NCI-H1417 (cell line): Measurements from ENCODE around the gene PSPC1.

Experiments
- DNase-seq, 3 experiments: peaks; one replicate each; lab custom pipeline; 2025; lab: John Stamatoyannopoulos, UW

Gene PSPC1

DNA sequence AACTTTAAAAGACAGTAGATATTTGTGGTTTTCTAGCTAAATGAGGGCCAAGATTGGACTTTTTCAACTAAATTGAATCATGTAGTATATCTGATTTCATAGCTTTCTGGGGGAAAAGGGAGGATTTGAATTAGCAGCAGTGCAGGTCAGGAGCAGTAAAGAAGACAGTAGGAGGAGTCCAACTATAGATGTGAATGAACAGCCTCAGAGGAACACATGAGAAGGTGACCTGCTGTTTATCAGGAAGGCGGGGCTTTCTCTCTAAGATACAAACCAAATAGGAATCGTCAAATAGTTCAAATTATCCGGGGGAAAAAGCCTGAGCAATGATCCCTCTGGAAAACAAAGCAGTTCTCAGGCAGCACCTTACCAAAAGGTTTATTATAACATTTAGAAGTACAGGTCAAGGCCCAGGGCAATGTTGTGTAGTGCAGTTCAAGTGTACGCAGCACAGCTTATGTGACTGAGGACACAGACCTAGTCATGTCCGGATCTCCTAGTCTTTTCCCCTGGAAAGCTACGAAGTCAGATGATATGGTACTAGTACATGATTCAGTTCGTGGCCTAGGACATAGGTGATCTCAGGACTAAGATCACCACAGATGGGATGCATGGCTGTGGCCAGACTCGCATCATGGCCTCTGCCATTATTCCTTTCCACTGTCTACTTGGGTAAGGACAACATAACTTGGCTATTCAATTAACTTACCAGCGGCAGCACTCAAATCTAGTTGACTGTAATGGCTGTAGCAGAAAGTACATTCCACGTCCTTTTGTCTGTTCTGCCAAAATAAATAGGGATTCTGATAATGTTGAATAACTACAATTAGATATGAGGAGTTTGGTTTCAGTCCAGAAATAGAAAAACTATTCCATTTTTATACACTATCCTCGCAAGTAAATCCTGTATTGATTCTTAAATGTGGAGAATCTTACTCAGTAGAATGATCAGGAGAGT is 109.0 kb downstream of the PSPC1 start:
- no peak for DNase-seq

DNA sequence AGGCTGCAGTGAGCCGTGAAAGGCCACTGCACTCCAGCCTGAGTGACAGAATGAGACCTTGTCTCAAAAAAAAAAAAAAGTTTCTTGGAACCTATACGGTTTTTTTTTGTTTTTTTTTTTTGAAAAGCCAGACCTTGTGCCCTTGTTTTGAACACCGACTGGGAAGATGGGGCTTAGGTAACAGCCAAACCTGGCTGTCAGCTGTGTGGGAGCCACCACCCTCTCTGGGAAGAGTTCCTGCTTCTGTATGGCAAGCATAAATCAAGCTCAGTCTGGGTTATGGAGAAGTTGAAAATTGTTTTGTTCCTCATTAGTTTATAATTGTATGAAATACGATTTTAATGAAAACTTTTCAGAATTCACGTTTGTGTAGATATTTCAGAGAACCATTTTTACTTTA is 109.8 kb downstream of the PSPC1 start:
- no peak for DNase-seq

DNA sequence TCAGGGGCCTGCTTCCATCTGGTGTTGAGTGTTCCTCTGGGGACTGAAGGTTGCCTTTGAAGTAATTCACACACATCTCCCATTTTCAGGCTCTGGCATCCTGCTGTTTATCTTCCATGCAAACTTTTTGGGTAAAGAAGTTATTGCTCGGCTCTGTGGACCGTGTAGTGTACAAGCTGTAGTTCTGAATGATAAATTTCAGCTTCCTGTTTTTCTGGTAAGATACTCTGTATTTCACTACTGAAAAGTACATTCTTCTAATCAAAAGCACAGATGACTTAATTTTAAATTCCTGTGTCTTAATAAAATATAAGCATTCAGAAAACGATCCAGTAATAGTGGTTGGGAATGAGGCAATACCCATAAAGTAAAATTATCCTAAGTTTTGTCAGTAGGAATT is 112.6 kb downstream of the PSPC1 start:
- no peak for DNase-seq

DNA sequence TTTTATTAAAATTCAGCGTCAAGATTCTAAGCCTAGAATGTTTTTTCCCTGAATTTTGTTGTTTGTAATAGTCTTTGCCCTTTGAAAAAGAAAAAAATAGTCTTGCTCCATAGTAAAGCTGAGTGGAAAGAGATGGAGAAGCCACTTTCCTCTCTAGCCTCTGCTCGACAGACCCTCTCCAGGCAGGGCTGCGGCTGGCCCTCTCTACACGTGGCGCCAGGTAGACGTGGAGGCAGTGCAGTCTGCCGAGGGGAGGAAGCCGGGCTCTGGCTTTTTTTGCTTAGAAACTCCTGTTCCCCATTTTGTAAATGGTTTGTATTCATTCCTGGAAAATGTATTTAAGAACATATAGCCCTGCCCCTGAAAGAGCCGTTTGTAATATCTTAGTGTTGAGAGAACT is 114.0 kb downstream of the PSPC1 start:
- DNase-seq: no peak

- no peak for DNase-seq
Measured at GRCh38 chr13:19665427-19665859, 117.3 kb downstream of the PSPC1 start.

DNA sequence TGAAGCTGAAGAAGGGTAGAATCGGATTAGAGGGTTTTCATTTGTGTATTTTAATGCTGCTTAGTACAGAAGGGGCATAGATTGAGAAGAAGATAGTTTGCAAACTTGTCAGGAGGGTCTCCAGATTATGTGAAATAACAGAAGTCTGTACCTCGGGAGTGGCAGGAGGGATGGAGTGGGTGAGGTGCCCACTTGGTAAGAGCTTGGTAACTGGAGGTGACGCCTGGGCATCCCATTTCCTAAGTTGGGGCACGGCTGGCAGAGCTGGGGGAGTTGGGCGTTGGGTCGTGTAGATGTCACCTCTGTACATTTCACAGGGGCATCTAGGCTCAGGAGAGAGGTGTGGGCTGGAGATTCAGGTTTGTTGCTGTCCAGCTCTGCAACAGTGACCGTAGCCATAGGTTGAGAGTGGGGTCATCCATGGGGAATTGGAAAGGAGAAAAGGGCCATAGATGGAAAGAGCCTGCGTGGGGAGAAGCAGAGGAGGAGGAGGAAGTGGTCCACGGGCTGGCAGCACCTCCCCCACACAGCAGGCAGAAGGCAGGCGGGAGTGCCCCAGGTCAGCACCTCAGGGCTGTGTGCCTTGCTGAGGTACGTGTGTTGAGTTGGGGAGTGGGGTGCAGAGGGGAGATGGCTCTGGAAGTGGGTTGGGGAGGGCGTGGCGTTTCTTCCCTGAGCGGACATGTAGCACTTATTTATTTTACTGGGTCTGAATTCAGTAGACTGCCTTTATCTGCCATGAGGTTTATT is 118.1 kb downstream of the PSPC1 start:
- DNase-seq: no peak

- no peak for DNase-seq
Measured at GRCh38 chr13:19663416-19663979, 119.2 kb downstream of the PSPC1 start.

DNA sequence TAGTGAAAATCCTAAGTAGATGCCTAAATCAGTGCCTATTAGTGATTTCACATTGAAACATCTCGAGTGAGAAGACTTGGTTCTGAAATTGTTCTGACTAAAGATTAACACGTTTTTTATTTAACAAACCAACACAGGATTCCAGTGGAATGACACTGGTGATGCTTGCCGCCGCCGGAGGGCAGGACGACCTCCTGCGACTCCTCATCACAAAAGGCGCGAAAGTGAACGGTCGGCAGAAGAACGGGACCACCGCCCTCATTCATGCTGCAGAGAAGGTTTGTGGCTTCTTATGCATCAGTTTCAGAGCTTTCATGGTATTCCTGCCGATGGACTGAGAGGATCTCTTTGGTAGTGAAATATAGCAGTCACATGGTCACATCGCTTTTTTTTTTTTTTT is 121.2 kb downstream of the PSPC1 start:
- no peak for DNase-seq

- DNase-seq: no peak
Measured at GRCh38 chr13:19661126-19661525, 121.6 kb downstream of the PSPC1 start.

GRCh38 chr13:19658831-19659230 is 123.9 kb downstream of the PSPC1 start:
- no peak for DNase-seq

DNA sequence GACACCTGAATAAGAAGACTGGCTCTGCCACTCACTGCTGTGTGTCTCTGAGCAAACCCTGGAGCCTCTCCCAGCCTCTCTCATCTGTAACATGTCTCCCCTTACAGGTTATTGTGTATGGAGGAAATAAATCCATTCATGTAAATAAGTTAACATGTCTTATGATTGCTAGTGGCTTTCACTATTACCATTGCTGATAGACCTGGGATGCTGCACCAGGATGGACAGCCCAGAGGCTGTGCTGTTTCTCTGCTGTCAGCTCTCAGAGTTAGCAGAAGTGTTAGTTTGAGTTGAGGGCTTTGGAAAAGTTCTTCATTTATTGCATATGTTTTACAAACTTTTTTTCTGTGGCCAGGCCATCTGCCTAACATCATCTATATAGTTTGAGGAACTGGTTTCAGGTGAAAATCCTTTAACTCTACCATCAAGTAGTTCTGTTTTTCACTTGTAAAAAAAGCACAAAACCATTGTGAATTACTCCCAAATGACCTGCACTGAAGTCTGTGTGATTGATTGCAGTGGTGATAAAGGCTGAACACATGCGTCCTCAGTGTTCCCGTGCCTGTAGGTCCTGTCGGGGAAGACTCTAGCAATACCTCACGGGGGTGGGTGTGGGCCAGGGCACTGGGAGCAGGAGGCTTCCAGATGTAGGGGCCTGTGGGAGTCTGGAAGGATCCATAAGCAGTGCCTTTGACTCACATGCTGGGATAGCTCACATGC is 124.7 kb downstream of the PSPC1 start:
- no peak for DNase-seq
